ENCODE results near the gene TSPAN5.

TSPAN5 gene

GRCh38 chr4:98577956-98578355, 80.5 kb downstream of the TSPAN5 start:
- no peak for TF ChIP-seq CTCF (IDR thresholded peaks at IDR 0.05; ENCODE audit: extremely low read depth, insufficient read depth, missing control alignments)
- in situ Hi-C loops (cut with MboI; ENCODE audit: low pct_unique_long_range_greater_than_20kb, low sequenced_read_pairs, unreplicated experiment), result no loop called here
- DNase-seq (ENCODE audit: low spot score), result no peak

- no peak for TF ChIP-seq CTCF (IDR thresholded peaks at IDR 0.05; ENCODE audit: extremely low read depth, insufficient read depth, missing control alignments)
- in situ Hi-C loops (cut with MboI; ENCODE audit: low pct_unique_long_range_greater_than_20kb, low sequenced_read_pairs, unreplicated experiment), result no loop called here
- DNase-seq (ENCODE audit: low spot score), result no peak
Observed at GRCh38 chr4:98574816-98575215, 83.6 kb downstream of the TSPAN5 start.

GRCh38 chr4:98573791-98574190, 84.6 kb downstream of the TSPAN5 start:
- no peak for DNase-seq (ENCODE audit: low spot score)
- no peak for TF ChIP-seq CTCF (IDR thresholded peaks at IDR 0.05; ENCODE audit: extremely low read depth, insufficient read depth, missing control alignments)
- in situ Hi-C loops (cut with MboI; ENCODE audit: low pct_unique_long_range_greater_than_20kb, low sequenced_read_pairs, unreplicated experiment), result no loop called here

- DNase-seq (ENCODE audit: low spot score), result no peak
- no peak for TF ChIP-seq CTCF (IDR thresholded peaks at IDR 0.05; ENCODE audit: extremely low read depth, insufficient read depth, missing control alignments)
- in situ Hi-C loops (cut with MboI; ENCODE audit: low pct_unique_long_range_greater_than_20kb, low sequenced_read_pairs, unreplicated experiment), result no loop called here
Observed at GRCh38 chr4:98572697-98573096, 85.7 kb downstream of the TSPAN5 start.

- in situ Hi-C loops (cut with MboI; ENCODE audit: low pct_unique_long_range_greater_than_20kb, low sequenced_read_pairs, unreplicated experiment), result no loop called here
- TF ChIP-seq CTCF (IDR thresholded peaks at IDR 0.05; ENCODE audit: extremely low read depth, insufficient read depth, missing control alignments), result no peak
- DNase-seq (ENCODE audit: low spot score), result no peak
Observed at GRCh38 chr4:98571161-98571786, 87.1 kb downstream of the TSPAN5 start.

- in situ Hi-C loops (cut with MboI; ENCODE audit: low pct_unique_long_range_greater_than_20kb, low sequenced_read_pairs, unreplicated experiment), result no loop called here
- DNase-seq (ENCODE audit: low spot score), result no peak
- no peak for TF ChIP-seq CTCF (IDR thresholded peaks at IDR 0.05; ENCODE audit: extremely low read depth, insufficient read depth, missing control alignments)
Observed at GRCh38 chr4:98570151-98570797, 88.1 kb downstream of the TSPAN5 start.
